IMR-90 (cell line): ENCODE data around the gene RAD17.

Experiments used
- CTCF ChIP-seq: conservative IDR thresholded peaks from 2 replicates; pipeline ENCODE4 v1.5.1; 2012; ENCODE audit warnings: mild to moderate bottlenecking, low read depth, low read length, improper control_type of control experiment
- POLR2A ChIP-seq: IDR thresholded peaks from 2 replicates; pipeline ENCODE4 v1.6.1; 2012; ENCODE audit warnings: mild to moderate bottlenecking, low read depth, low read length
- SMC3 ChIP-seq: fragments of 150-350 bp; IDR thresholded peaks from 2 replicates; pipeline ENCODE4 v1.6.1; 2016; ENCODE audit warnings: low read depth, mild to moderate bottlenecking, antibody characterized with exemption, low read length, moderate library complexity
- USF2 ChIP-seq: fragments of 150-350 bp; IDR thresholded peaks from 2 replicates; pipeline ENCODE4 v1.6.1; 2017; ENCODE audit warnings: mild to moderate bottlenecking, antibody characterized with exemption, low read length, low read depth

- no peak for TF ChIP-seq CTCF
- no peak for TF ChIP-seq POLR2A
- no peak for TF ChIP-seq SMC3
- TF ChIP-seq USF2: no peak
Observed at GRCh38 chr5:69404659-69405330, 35.2 kb downstream of the RAD17 start.
